ENCODE measurements around the gene HCRTR1. TPM values are rescaled to one million over a fixed set of nuclear protein-coding genes. Genes with fewer than 3 reads are reported as not detected.
A peak's percentile ranks its signal among the peaks of the same experiment; 100 is the strongest.
"Not testable (repeated sequence)": the region's sequence is repeated elsewhere in the genome, so short reads cannot be mapped to it uniquely, and the experiment has no call there.

The HCRTR1 gene
- total RNA-seq, 4 donors from 2014 or later = 0.22 TPM; not detected in 3

DNA sequence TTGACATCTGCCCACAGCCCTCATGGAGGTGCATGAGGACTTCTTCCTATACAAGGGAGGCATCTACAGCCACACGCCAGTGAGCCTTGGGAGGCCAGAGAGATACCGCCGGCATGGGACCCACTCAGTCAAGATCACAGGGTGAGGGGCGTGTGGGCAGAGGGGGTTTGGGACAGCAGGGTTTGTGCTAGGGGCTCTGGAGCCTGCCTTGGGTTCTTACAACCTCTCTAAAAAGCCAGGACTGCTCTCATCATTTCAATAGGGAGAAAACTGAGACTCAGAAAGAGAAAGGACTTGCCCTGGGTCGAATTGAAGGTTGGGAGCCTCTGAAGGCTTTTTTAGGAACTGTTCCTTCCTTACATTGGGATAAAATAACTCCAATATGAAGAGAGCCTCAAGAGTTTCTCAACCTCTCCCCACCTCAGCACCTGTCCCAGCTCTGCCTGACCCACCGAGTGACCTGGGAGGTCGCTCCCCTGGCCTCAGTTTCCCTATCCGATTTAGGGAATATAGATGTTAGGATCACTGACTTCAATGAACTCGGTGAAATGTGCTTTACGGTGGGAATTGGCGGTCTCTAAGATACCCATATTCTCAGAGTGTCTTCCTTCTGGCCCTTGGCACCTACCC, 31.6 kb upstream of the HCRTR1 start:
- Histone ChIP-seq H3K4me1 (peaks cover 36 to 81% (median 50%) of the 10 kb centered on the region in 3 donors), H3K4me3 (no peak overlapping the region), H3K27ac (peak overlapping the region in 3 of 4 donors; percentile 84 to 90 (median 87)), H3K27me3 (peaks cover 0 to 9% (median 0%) of the 10 kb centered on the region in 4 donors), H3K36me3 (peaks cover 0 to 41% (median 0%) of the 10 kb centered on the region in 3 donors), H3K9me3 (no peaks in the 10 kb centered on the region)
- no peak for DNase-seq
- WGBS, 2 donors = 82 to 86% methylated on average over 4 to 8 of the region's 11 CpGs
- intact Hi-C loops (cut with DNase I) = no loop called here
- no peak for TF ChIP-seq POLR2A (IDR thresholded peaks at IDR 0.05)
- TF ChIP-seq, protein P1, sequence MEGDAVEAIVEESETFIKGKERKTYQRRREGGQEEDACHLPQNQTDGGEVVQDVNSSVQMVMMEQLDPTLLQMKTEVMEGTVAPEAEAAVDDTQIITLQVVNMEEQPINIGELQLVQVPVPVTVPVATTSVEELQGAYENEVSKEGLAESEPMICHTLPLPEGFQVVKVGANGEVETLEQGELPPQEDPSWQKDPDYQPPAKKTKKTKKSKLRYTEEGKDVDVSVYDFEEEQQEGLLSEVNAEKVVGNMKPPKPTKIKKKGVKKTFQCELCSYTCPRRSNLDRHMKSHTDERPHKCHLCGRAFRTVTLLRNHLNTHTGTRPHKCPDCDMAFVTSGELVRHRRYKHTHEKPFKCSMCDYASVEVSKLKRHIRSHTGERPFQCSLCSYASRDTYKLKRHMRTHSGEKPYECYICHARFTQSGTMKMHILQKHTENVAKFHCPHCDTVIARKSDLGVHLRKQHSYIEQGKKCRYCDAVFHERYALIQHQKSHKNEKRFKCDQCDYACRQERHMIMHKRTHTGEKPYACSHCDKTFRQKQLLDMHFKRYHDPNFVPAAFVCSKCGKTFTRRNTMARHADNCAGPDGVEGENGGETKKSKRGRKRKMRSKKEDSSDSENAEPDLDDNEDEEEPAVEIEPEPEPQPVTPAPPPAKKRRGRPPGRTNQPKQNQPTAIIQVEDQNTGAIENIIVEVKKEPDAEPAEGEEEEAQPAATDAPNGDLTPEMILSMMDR (IDR thresholded peaks at IDR 0.05) = no peak

DNA sequence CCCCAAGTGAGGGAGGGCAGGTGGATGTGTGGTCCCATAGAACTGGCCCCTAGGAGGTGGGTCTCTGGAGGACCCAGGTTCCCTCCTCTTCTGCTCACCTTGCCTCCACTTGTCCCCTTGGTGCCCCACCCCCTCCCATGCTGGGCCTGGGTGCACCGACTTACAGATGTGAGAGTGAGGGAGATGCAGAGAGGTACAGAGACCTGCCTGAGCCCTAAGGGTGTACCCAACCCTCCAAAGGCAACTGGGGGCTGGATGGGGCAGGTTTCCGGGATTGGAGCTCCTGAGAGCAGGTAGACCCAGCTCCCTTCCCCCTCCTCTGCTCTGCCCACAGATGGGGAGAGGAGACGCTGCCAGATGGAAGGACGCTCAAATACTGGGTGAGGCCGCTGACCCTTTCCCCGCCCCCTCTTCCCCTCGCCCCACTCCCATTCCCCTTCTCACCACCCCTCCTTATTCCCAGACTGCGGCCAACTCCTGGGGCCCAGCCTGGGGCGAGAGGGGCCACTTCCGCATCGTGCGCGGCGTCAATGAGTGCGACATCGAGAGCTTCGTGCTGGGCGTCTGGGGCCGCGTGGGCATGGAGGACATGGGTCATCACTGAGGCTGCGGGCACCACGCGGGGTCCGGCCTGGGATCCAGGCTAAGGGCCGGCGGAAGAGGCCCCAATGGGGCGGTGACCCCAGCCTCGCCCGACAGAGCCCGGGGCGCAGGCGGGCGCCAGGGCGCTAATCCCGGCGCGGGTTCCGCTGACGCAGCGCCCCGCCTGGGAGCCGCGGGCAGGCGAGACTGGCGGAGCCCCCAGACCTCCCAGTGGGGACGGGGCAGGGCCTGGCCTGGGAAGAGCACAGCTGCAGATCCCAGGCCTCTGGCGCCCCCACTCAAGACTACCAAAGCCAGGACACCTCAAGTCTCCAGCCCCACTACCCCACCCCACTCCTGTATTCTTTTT, 30.8 kb upstream of the HCRTR1 start:
- Histone ChIP-seq H3K27ac (peak overlapping the region in 3 of 4 donors; percentile 84 to 91 (median 87)), H3K36me3 (peaks cover 0 to 41% (median 0%) of the 10 kb centered on the region in 3 donors), H3K9me3 (no peaks in the 10 kb centered on the region), H3K27me3 (peaks cover 0 to 9% (median 0%) of the 10 kb centered on the region in 4 donors), H3K4me1 (peaks cover 33 to 73% (median 44%) of the 10 kb centered on the region in 3 donors), H3K4me3 (no peak overlapping the region)
- 54% methylated on average over 8 to 10 of the region's 47 CpGs for WGBS, 2 donors
- TF ChIP-seq POLR2A (IDR thresholded peaks at IDR 0.05) = no peak
- TF ChIP-seq, protein P1 (IDR thresholded peaks at IDR 0.05) = no peak
- no peak for DNase-seq
- intact Hi-C loops (cut with DNase I) = no loop called here

DNA sequence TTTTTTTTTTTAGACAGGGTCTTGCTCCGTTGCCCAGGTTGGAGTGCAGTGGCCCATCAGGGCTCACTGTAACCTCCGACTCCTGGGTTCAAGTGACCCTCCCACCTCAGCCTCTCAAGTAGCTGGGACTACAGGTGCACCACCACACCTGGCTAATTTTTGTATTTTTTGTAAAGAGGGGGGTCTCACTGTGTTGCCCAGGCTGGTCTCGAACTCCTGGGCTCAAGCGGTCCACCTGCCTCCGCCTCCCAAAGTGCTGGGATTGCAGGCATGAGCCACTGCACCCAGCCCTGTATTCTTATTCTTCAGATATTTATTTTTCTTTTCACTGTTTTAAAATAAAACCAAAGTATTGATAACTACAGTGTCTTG, 30.2 kb upstream of the HCRTR1 start:
- H3K9me3 ChIP-seq; H3K27me3 ChIP-seq; DNase-seq; intact Hi-C loops (cut with DNase I); H3K4me3 ChIP-seq: not testable (repeated sequence)
- Histone ChIP-seq H3K4me1 (peaks cover 30 to 66% (median 39%) of the 10 kb centered on the region in 3 donors), H3K36me3 (peaks cover 0 to 41% (median 0%) of the 10 kb centered on the region in 3 donors), H3K27ac (peak overlapping the region; percentile 62 to 91 (median 86))
- 89 to 92% methylated on average over 3 to 5 of the region's 5 CpGs for WGBS, 2 donors

DNA sequence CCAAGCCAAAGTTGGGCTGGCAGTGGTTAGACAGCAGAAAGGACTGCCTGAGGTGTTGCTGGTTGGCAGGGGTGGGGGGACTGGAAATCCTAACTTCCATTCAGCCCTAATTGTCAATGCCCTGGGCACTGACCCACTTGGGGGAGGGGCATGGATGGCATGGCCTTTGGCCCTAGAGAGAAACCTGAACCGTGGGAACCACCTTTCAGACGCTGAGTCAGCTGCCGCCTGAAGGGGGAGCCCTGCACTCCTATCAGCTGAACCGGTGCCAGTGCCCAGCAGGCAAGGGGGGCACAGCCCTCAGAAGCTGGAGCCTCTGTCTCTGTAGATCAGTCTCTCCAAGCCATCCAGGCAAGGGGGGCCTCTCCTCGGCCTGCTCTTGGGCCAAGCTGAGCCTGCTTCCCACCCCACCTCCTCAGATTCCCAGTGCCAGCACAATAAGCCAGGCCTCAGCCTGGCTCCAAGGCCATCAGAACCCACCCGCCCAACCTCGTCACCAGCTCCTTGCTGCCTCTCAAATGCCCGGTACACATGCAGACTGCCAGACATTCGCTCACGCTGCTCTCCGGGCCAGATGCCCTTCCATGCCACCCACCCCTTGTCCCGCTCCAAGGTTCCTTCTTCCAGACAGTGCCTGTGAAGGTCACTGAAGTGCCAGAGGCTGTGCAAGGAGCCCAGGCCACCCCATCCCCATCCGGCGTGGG, 29.6 kb upstream of the HCRTR1 start:
- Histone ChIP-seq H3K27me3 (peaks cover 0 to 9% (median 0%) of the 10 kb centered on the region in 4 donors), H3K27ac (peak overlapping the region; percentile 62 to 91 (median 86)), H3K4me3 (peak overlapping the region in 1 of 4 donors; percentile 65), H3K4me1 (peaks cover 27 to 61% (median 39%) of the 10 kb centered on the region in 3 donors), H3K9me3 (no peaks in the 10 kb centered on the region), H3K36me3 (peaks cover 0 to 41% (median 0%) of the 10 kb centered on the region in 3 donors)
- intact Hi-C loops (cut with DNase I) = no loop called here
- TF ChIP-seq, protein P1 (IDR thresholded peaks at IDR 0.05) = peak in 5 of 6 experiments; percentile 41 to 58 (median 50)
- no peak for TF ChIP-seq POLR2A (IDR thresholded peaks at IDR 0.05)
- 48 to 58% methylated on average over 8 to 14 of the region's 14 CpGs for WGBS, 2 donors
- no peak for DNase-seq

DNA sequence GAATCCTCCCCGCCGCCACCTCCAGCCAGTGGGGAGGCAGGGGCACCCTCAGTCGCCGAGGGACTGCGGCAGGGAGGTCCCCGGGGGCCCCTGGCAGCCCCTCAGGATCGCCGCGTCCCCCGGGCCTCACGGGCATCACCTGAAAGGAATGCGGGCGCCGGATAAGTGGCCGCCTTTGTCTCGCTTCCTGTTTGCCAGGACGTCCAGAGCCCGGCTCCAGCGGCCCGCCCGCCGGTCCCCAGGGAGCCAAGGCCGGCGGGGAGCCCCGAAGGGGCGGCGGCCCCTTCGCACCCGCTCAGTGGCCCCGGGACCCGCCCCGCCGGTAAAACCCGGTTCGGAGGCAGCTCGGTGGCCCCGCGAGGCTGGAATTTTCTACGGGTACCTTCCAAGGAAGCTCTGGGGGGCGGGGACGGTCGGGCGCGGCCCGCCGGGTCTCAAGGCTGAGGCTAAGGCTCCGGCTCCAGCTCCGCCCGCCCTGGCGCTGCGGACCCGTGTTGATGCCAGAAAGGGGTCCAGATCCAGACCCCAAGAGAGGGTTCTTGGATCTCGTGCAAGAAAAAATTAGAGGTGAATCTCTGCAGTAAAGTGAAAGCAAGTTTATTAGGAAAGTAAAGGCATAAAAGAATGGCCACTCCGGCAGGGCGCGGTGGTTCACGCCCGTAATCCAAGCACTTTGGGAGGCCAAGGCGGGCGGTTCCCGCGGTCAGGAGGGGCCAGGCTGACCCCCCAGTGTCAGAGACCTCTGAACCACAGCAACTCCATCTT, 28.6 kb upstream of the HCRTR1 start:
- H3K36me3 ChIP-seq = peaks cover 0 to 31% (median 0%) of the 10 kb centered on the region in 3 donors
- no peaks in the 10 kb centered on the region for H3K9me3 ChIP-seq
- H3K4me1 ChIP-seq = peaks cover 27 to 53% (median 32%) of the 10 kb centered on the region in 3 donors
- H3K4me3 ChIP-seq = peak overlapping the region; percentile 38 to 65 (median 51)
- WGBS, 2 donors = 32 to 33% methylated on average over 9 to 15 of the region's 62 CpGs
- peak overlapping the region; percentile 62 to 91 (median 86) for H3K27ac ChIP-seq
- intact Hi-C loops (cut with DNase I) = no loop called here
- peaks cover 0 to 9% (median 0%) of the 10 kb centered on the region in 4 donors for H3K27me3 ChIP-seq
- no peak for DNase-seq
- TF ChIP-seq POLR2A (IDR thresholded peaks at IDR 0.05) = no peak
- TF ChIP-seq, protein P1 (IDR thresholded peaks at IDR 0.05) = no peak

Measured in esophagus squamous epithelium (tissue), 5 donors.